Common myeloid progenitor, CD34-positive (primary cell): Measurements from ENCODE around the gene SHROOM4.
A peak's percentile ranks its signal among the peaks of the same experiment; 100 is the strongest.

ENCODE experiments used
- CTCF ChIA-PET: fragments of 350-600 bp; sonication (Branson Sonifier 250); formaldehyde crosslinking; loops from one replicate; lab custom pipeline; 2021; ENCODE audit warnings: antibody characterized with exemption; lab: Charles Lee
- POLR2A ChIA-PET: fragments of 350-600 bp; sonication (Branson Sonifier 250); formaldehyde crosslinking; loops from one replicate; lab custom pipeline; 2021; ENCODE audit warnings: antibody characterized with exemption; lab: Charles Lee
- DNase-seq, 3 donors: peaks; one replicate each; pipeline versions ENCODE4 v3.0.0 to v3.0.0-alpha.2; 2013
- H3K27ac ChIP-seq, 2 experiments: 1 replicate in 1 of 2; 2 replicates in 1 of 2; pipeline ENCODE4 v1.7.0; 2013; ENCODE audit warnings: inconsistent platforms in 2 of 2, low read length in 2 of 2, mild to moderate bottlenecking in 2 of 2, low read depth in 1 of 2, moderate library complexity in 1 of 2; ENCODE audit not compliant: severe bottlenecking in 2 of 2, insufficient read depth in 1 of 2, poor library complexity in 1 of 2
- H3K27me3 ChIP-seq, 5 experiments: replicated peaks in 2 of 5; 1 replicate in 3 of 5; 2 replicates in 2 of 5; pipeline versions ENCODE4 v1.6.1 to v1.7.0; 2013; ENCODE audit warnings: low read length in 4 of 5, mild to moderate bottlenecking in 2 of 5, moderate library complexity in 2 of 5, inconsistent platforms in 1 of 5; ENCODE audit not compliant: insufficient read depth in 5 of 5, control insufficient read depth in 4 of 5
- H3K36me3 ChIP-seq, 4 experiments: 1 replicate in 2 of 4; 2 replicates in 2 of 4; pipeline versions ENCODE4 v1.6.1 to v1.7.0; 2013; ENCODE audit warnings: low read length in 3 of 4, control low read depth in 1 of 4, mild to moderate bottlenecking in 1 of 4; ENCODE audit not compliant: control insufficient read depth in 4 of 4, insufficient read depth in 4 of 4
- H3K4me1 ChIP-seq, 4 experiments: 1 replicate in 3 of 4; 2 replicates in 1 of 4; pipeline versions ENCODE4 v1.6.1 to v1.7.1; 2013; ENCODE audit warnings: low read length in 3 of 4, mild to moderate bottlenecking in 3 of 4, control low read depth in 1 of 4, inconsistent platforms in 1 of 4, moderate library complexity in 1 of 4; ENCODE audit not compliant: control insufficient read depth in 4 of 4, insufficient read depth in 4 of 4; ENCODE audit errors: control extremely low read depth in 1 of 4
- H3K4me3 ChIP-seq, 7 experiments: 1 replicate in 4 of 7; 2 replicates in 3 of 7; pipeline versions ENCODE4 v1.5.1 to v1.7.0; 2013; ENCODE audit warnings: mild to moderate bottlenecking in 7 of 7, low read length in 6 of 7, moderate library complexity in 6 of 7, inconsistent platforms in 2 of 7, low read depth in 2 of 7, control low read depth in 1 of 7; ENCODE audit not compliant: insufficient read depth in 4 of 7, control insufficient read depth in 1 of 7; ENCODE audit errors: extremely low read depth in 1 of 7
- H3K9me3 ChIP-seq, 5 experiments: 1 replicate in 4 of 5; 2 replicates in 1 of 5; pipeline versions ENCODE4 v1.6.1 to v1.7.1; 2013; ENCODE audit warnings: low read length in 4 of 5, mild to moderate bottlenecking in 2 of 5, inconsistent platforms in 1 of 5, low read depth in 1 of 5, moderate library complexity in 1 of 5; ENCODE audit not compliant: control insufficient read depth in 4 of 5, insufficient read depth in 2 of 5; ENCODE audit errors: control extremely low read depth in 1 of 5
- WGBS: methylation state at CpG from one replicate; pipeline ENCODE4 v1.1.5; 2013; ENCODE audit not compliant: insufficient coverage; 5-methylcytosine and 5-hydroxymethylcytosine counted together

SHROOM4 gene

GRCh38 chrX:50648156-50648555 is 165.8 kb downstream of the SHROOM4 start:
- Histone ChIP-seq H3K9me3 (no peaks in the 10 kb centered on the region), H3K27me3 (peaks cover 0 to 3% (median 0%) of the 10 kb centered on the region in 5 experiments), H3K4me1 (peaks cover 0 to 24% (median 1%) of the 10 kb centered on the region in 4 experiments), H3K27ac (no peak overlapping the region), H3K36me3 (no peaks in the 10 kb centered on the region), H3K4me3 (no peak overlapping the region)
- ChIA-PET CTCF (no interaction called here), POLR2A (no interaction called here)
- no peak for DNase-seq

GRCh38 chrX:50644496-50644895 is 169.5 kb downstream of the SHROOM4 start:
- CTCF ChIA-PET = no interaction called here
- peaks cover 0 to 24% (median 1%) of the 10 kb centered on the region in 4 experiments for H3K4me1 ChIP-seq
- POLR2A ChIA-PET = no interaction called here

GRCh38 chrX:50643525-50644137 is 170.4 kb downstream of the SHROOM4 start:
- 48% methylated on average over 4 of the region's 7 CpGs for WGBS
- POLR2A ChIA-PET = no interaction called here

More at GRCh38 chrX:50644496-50644895, 169.5 kb downstream of the SHROOM4 start:
- Histone ChIP-seq H3K27ac (no peak overlapping the region), H3K9me3 (no peaks in the 10 kb centered on the region), H3K36me3 (no peaks in the 10 kb centered on the region), H3K4me3 (no peak overlapping the region), H3K27me3 (peaks cover 0 to 3% (median 0%) of the 10 kb centered on the region in 5 experiments)
- no peak for DNase-seq

GRCh38 chrX:50638123-50638522 is 175.9 kb downstream of the SHROOM4 start:
- peak; percentile 4 to 51 (median 49) for DNase-seq
- Histone ChIP-seq H3K27ac (no peak overlapping the region), H3K9me3 (no peaks in the 10 kb centered on the region), H3K36me3 (no peaks in the 10 kb centered on the region), H3K4me1 (peaks cover 0 to 6% (median 0%) of the 10 kb centered on the region in 4 experiments), H3K4me3 (no peak overlapping the region), H3K27me3 (no peaks in the 10 kb centered on the region)
- ChIA-PET CTCF (no interaction called here), POLR2A (no interaction called here)
- 54% methylated on average over 2 of the region's 3 CpGs for WGBS

More at GRCh38 chrX:50643525-50644137, 170.4 kb downstream of the SHROOM4 start:
- Histone ChIP-seq H3K9me3 (no peaks in the 10 kb centered on the region), H3K36me3 (no peaks in the 10 kb centered on the region), H3K4me1 (peaks cover 0 to 24% (median 1%) of the 10 kb centered on the region in 4 experiments), H3K27me3 (peaks cover 0 to 3% (median 0%) of the 10 kb centered on the region in 5 experiments), H3K4me3 (no peak overlapping the region), H3K27ac (no peak overlapping the region)
- no peak for DNase-seq
- CTCF ChIA-PET = interaction anchor here (1.8 kb wide), 1 partner anchor 17 kb away, joined by 5 read pairs; no protein-coding TSS in a partner anchor

GRCh38 chrX:50635817-50636365 is 178.1 kb downstream of the SHROOM4 start:
- no peak for DNase-seq
- WGBS = 72% methylated on average over 4 of the region's 4 CpGs

GRCh38 chrX:50635162-50635561 is 178.8 kb downstream of the SHROOM4 start:
- POLR2A ChIA-PET = no interaction called here
- no peaks in the 10 kb centered on the region for H3K9me3 ChIP-seq

More at GRCh38 chrX:50635817-50636365, 178.1 kb downstream of the SHROOM4 start:
- Histone ChIP-seq H3K27ac (no peak overlapping the region), H3K4me3 (no peak overlapping the region), H3K36me3 (no peaks in the 10 kb centered on the region), H3K4me1 (peaks cover 0 to 6% (median 0%) of the 10 kb centered on the region in 4 experiments), H3K27me3 (no peaks in the 10 kb centered on the region), H3K9me3 (no peaks in the 10 kb centered on the region)
- ChIA-PET CTCF (no interaction called here), POLR2A (no interaction called here)

GRCh38 chrX:50629774-50630173 is 184.2 kb downstream of the SHROOM4 start:
- no peaks in the 10 kb centered on the region for H3K4me1 ChIP-seq
- H3K4me3 ChIP-seq = no peak overlapping the region
- POLR2A ChIA-PET = no interaction called here
- no peak for DNase-seq
- no peaks in the 10 kb centered on the region for H3K36me3 ChIP-seq
- 69% methylated on average over 5 of the region's 6 CpGs for WGBS
- no peaks in the 10 kb centered on the region for H3K9me3 ChIP-seq
- no peaks in the 10 kb centered on the region for H3K27me3 ChIP-seq
- H3K27ac ChIP-seq = no peak overlapping the region
- CTCF ChIA-PET = no interaction called here

More at GRCh38 chrX:50635162-50635561, 178.8 kb downstream of the SHROOM4 start:
- 89% methylated on average over 8 of the region's 9 CpGs for WGBS
- Histone ChIP-seq H3K4me1 (peaks cover 0 to 6% (median 0%) of the 10 kb centered on the region in 4 experiments), H3K36me3 (no peaks in the 10 kb centered on the region), H3K4me3 (no peak overlapping the region), H3K27me3 (no peaks in the 10 kb centered on the region), H3K27ac (no peak overlapping the region)
- CTCF ChIA-PET = no interaction called here
- no peak for DNase-seq
